Body of pancreas (tissue), 4 donors: ENCODE data around the gene NEIL1.
"Not testable (repeated sequence)": the region's sequence is repeated elsewhere in the genome, so short reads cannot be mapped to it uniquely, and the experiment has no call there.

Experiments used
- CTCF ChIP-seq, 7 experiments: fragments of 450-650 bp in 4 of 7; fragments of 200-600 bp in 3 of 7; sonication (generic) in 3 of 7; IDR thresholded peaks; one replicate each; pipeline ENCODE4 v1.5.1; 2016 to 2019; ENCODE audit warnings: antibody characterized with exemption in 7 of 7
- POLR2A ChIP-seq, 3 donors: fragments of 450-650 bp; IDR thresholded peaks; one replicate each; pipeline ENCODE4 v1.6.1; 2016; ENCODE audit warnings: antibody characterized with exemption in 3 of 3, mild to moderate bottlenecking in 2 of 3

DNA sequence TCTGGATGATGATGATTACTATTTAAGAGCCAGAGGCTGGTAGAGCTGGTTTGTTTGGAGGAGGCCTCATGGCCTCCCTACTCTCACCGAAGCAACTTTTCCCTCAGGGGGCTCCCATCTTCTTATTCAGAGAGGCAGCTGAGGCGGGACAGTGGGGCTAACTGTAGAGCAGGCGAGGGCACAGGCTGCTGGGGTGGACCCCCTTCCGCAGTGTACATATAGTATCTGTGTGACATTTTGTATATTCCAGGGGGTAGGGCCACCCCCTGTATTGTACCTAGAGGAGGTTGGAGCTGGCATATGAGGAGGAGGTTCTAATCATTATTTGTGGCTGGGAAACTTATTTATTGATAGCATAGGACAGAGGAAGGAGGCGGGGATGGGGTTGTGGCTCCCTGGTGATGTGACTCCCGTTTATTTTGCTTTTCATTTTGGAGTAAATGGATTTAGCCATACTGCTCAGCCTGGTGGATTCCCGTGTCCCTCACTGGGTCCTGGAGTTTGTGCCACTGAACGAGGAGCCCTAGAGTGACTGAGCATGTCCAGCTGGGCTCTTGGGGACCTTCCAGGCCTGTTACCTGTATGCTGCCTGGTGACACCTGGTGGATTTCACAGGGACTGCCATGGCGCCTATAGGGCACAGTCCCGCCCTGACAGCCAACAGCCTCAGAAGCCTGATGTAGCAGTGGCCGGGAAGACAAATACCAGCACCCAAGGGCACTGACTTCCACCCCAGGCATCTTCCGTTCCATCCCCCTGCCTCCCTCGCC, 48.1 kb upstream of the NEIL1 start:
- TF ChIP-seq CTCF, POLR2A (IDR thresholded peaks at IDR 0.05): not testable (repeated sequence)
